Ammon's horn (tissue), 1 donor: ENCODE data around the gene HHIP.
A peak's percentile ranks its signal among the peaks of the same experiment; 100 is the strongest.

Experiments used
- DNase-seq: peaks from one replicate; pipeline ENCODE4 v3.0.0-alpha.2; 2016; ENCODE audit warnings: low spot score

The HHIP gene

GRCh38 chr4:144645631-144646522 is at the start of gene HHIP:
TSS of gene HHIP (plus strand) at chr4:144646156. CDS start at chr4:144646676, 520 bp downstream.
- DNase-seq, result peak; percentile 89

- no peak for DNase-seq
Observed at GRCh38 chr4:144597171-144597570, 48.8 kb upstream of the HHIP start.

GRCh38 chr4:144599621-144600020 is 46.3 kb upstream of the HHIP start:
- no peak for DNase-seq

GRCh38 chr4:144611850-144612249 is 34.1 kb upstream of the HHIP start:
- DNase-seq, result peak; percentile 34

GRCh38 chr4:144614850-144615585 is 30.9 kb upstream of the HHIP start:
- no peak for DNase-seq

GRCh38 chr4:144621681-144622080 is 24.3 kb upstream of the HHIP start:
- no peak for DNase-seq

GRCh38 chr4:144627663-144628076 is 18.3 kb upstream of the HHIP start:
- no peak for DNase-seq

- no peak for DNase-seq
Observed at GRCh38 chr4:144633215-144633614, 12.7 kb upstream of the HHIP start.

GRCh38 chr4:144634978-144635747 is 10.8 kb upstream of the HHIP start:
- DNase-seq, result no peak

- DNase-seq, result no peak
Observed at GRCh38 chr4:144644368-144645101, 1.4 kb upstream of the HHIP start.

- peak; percentile 27 for DNase-seq
Observed at GRCh38 chr4:144645102-144645630, 790 bp upstream of the HHIP start.

- peak; percentile 59 for DNase-seq
Observed at GRCh38 chr4:144646523-144647094, 653 bp downstream of the HHIP start.

GRCh38 chr4:144647095-144647561 is 1.2 kb downstream of the HHIP start:
- peak; percentile 56 for DNase-seq

- DNase-seq, result no peak
Observed at GRCh38 chr4:144647590-144647989, 1.6 kb downstream of the HHIP start.

- DNase-seq, result peak; percentile 75
Observed at GRCh38 chr4:144648042-144648441, 2.1 kb downstream of the HHIP start.

GRCh38 chr4:144649646-144650045 is 3.7 kb downstream of the HHIP start:
- DNase-seq, result peak; percentile 57

GRCh38 chr4:144650311-144651005 is 4.5 kb downstream of the HHIP start:
- no peak for DNase-seq

- DNase-seq, result no peak
Observed at GRCh38 chr4:144653781-144654545, 8.0 kb downstream of the HHIP start.

- no peak for DNase-seq
Observed at GRCh38 chr4:144655491-144655890, 9.5 kb downstream of the HHIP start.
